ENCODE measurements around the gene EEF1AKMT3. TPM values are rescaled to one million over a fixed set of nuclear protein-coding genes. Genes with fewer than 3 reads are reported as not detected.
A peak's percentile ranks its signal among the peaks of the same experiment; 100 is the strongest.

Gene EEF1AKMT3
- total and polyA plus RNA-seq, 9 of the 15 experiments (the other 6 are each of a cell fraction or from before 2014, with no cell fraction given), result 4.1 to 17.2 (median 7.9) TPM

DNA sequence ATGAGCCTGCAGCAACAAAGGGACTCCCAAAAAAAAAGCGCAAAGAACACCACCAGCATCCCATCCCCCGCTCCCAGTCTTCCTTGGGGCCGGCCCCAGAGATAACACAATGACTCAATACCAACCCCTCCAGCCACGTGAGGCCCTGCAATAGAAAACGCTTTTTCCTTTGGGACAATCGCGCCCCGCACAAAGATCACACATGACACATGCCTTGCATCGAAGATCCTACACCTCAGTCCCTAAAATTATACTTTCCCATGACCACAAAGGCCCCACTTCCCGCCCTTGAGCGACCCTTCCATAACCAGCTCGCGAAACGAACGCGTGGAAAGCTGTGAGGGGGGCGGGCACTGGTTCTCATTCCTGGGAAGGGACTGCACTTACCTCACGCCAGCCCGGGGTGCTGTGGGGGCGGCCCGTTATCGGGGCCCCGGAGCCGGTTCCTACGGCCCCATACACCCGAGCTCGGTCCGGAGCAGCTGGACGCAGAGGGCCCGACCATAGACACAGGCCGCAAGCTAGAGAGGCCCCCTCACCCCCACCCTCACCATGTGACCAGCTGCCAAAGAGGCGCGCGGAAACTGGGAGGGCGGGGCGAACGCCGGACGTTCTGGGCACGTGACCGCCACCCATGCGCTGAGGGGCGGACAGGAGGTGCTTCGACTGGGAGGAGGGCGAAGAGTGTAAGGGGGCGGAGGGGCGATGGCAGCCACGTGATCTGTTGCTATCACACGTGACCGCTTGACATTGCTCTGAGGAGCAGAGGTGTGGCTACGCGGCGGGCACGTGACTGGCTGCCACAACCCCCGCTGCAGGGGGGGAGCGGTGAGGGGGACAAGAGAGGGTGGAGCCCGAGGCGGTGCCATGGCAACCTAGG lies 20.4 kb upstream of the EEF1AKMT3 start, which contains the start of gene CDK4 (continued):
- peak in 1 of 2 experiments; percentile 86; a peak in 1 of 4 replicates for TF ChIP-seq SRF (CRISPR knock-in tag; IDR thresholded peaks at IDR 0.05)
- peak; percentile 96 to 98 for TF ChIP-seq MAZ (CRISPR knock-in tag; conservative IDR thresholded peaks at IDR 0.05 in 1 of 2, IDR thresholded peaks at IDR 0.05 in 1 of 2)
- TF ChIP-seq ERF (CRISPR knock-in tag; IDR thresholded peaks at IDR 0.05), result no peak
- 0 out of 2 replicates have a peak, but pooled peaks have one; percentile 41 for TF ChIP-seq ZFPM2 (CRISPR knock-in tag; IDR thresholded peaks at IDR 0.05)
- TF ChIP-seq HDAC8 (tag; IDR thresholded peaks at IDR 0.05), result peak; percentile 89; the same call in 1 of the 2 replicates
- TF ChIP-seq, protein P1, sequence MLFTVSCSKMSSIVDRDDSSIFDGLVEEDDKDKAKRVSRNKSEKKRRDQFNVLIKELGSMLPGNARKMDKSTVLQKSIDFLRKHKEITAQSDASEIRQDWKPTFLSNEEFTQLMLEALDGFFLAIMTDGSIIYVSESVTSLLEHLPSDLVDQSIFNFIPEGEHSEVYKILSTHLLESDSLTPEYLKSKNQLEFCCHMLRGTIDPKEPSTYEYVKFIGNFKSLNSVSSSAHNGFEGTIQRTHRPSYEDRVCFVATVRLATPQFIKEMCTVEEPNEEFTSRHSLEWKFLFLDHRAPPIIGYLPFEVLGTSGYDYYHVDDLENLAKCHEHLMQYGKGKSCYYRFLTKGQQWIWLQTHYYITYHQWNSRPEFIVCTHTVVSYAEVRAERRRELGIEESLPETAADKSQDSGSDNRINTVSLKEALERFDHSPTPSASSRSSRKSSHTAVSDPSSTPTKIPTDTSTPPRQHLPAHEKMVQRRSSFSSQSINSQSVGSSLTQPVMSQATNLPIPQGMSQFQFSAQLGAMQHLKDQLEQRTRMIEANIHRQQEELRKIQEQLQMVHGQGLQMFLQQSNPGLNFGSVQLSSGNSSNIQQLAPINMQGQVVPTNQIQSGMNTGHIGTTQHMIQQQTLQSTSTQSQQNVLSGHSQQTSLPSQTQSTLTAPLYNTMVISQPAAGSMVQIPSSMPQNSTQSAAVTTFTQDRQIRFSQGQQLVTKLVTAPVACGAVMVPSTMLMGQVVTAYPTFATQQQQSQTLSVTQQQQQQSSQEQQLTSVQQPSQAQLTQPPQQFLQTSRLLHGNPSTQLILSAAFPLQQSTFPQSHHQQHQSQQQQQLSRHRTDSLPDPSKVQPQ (CRISPR knock-in tag; IDR thresholded peaks at IDR 0.05; ENCODE audit: borderline replicate concordance), result peak; percentile 99
- peak; percentile 91 for TF ChIP-seq GABPB1 (CRISPR knock-in tag; IDR thresholded peaks at IDR 0.05)
- TF ChIP-seq ZNF184 (CRISPR knock-in tag; IDR thresholded peaks at IDR 0.05), result no peak
- TF ChIP-seq ATF1 (CRISPR knock-in tag; IDR thresholded peaks at IDR 0.05), result no peak
- peak; percentile 93 for TF ChIP-seq ATF1 (tag; IDR thresholded peaks at IDR 0.05)
- peak; percentile 54 for TF ChIP-seq ASH1L (IDR thresholded peaks at IDR 0.05; ENCODE audit: borderline replicate concordance, low read depth, partially characterized antibody)
- TF ChIP-seq TAF15 (IDR thresholded peaks at IDR 0.05; ENCODE audit: low read depth, low read length), result no peak
- TF ChIP-seq ZKSCAN1 (IDR thresholded peaks at IDR 0.05; ENCODE audit: low read depth, low read length), result no peak
- TF ChIP-seq MTA1 (IDR thresholded peaks at IDR 0.05; ENCODE audit: borderline replicate concordance), result peak; percentile 64; the same call in 1 of the 2 replicates
- peak; percentile 81; the same call in 1 of the 2 replicates for TF ChIP-seq CBFB (CRISPR knock-in tag; IDR thresholded peaks at IDR 0.05)
- no peak for TF ChIP-seq ZNF143 (CRISPR knock-in tag; IDR thresholded peaks at IDR 0.05)
- peak; percentile 94 for TF ChIP-seq CXXC5 (CRISPR knock-in tag; IDR thresholded peaks at IDR 0.05)
- TF ChIP-seq PCBP1 (IDR thresholded peaks at IDR 0.05; ENCODE audit: low read depth, low read length, poor library complexity, severe bottlenecking), result no peak
- TF ChIP-seq FUS (optimal IDR thresholded peaks at IDR 0.05; ENCODE audit: low read depth, low read length), result no peak
- TF ChIP-seq ZFP30 (CRISPR knock-in tag; IDR thresholded peaks at IDR 0.05; ENCODE audit: borderline replicate concordance), result no peak
- TF ChIP-seq, protein P2, sequence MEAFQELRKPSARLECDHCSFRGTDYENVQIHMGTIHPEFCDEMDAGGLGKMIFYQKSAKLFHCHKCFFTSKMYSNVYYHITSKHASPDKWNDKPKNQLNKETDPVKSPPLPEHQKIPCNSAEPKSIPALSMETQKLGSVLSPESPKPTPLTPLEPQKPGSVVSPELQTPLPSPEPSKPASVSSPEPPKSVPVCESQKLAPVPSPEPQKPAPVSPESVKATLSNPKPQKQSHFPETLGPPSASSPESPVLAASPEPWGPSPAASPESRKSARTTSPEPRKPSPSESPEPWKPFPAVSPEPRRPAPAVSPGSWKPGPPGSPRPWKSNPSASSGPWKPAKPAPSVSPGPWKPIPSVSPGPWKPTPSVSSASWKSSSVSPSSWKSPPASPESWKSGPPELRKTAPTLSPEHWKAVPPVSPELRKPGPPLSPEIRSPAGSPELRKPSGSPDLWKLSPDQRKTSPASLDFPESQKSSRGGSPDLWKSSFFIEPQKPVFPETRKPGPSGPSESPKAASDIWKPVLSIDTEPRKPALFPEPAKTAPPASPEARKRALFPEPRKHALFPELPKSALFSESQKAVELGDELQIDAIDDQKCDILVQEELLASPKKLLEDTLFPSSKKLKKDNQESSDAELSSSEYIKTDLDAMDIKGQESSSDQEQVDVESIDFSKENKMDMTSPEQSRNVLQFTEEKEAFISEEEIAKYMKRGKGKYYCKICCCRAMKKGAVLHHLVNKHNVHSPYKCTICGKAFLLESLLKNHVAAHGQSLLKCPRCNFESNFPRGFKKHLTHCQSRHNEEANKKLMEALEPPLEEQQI (IDR thresholded peaks at IDR 0.05), result no peak; the same call in 1 of the 2 replicates
- TF ChIP-seq SREBF2 (CRISPR knock-in tag; IDR thresholded peaks at IDR 0.05), result peak; percentile 62; the same call in 1 of the 2 replicates
- TF ChIP-seq FOXJ2 (tag; IDR thresholded peaks at IDR 0.05), result peak; percentile 88
- TF ChIP-seq ZBED1 (IDR thresholded peaks at IDR 0.05), result 0 out of 2 replicates have a peak, but pooled peaks have one; percentile 35

All from K562 (cell line).